Adipocyte (in vitro differentiated cells): ENCODE results near the gene LRRFIP1.
A peak's percentile ranks its signal among the peaks of the same experiment; 100 is the strongest.

ENCODE experiments used
- DNase-seq: peaks from one replicate; pipeline ENCODE4 v3.0.0-alpha.2; 2015; ENCODE audit warnings: low read depth
- H3K27me3 ChIP-seq: replicated peaks from 2 replicates; pipeline ENCODE4 v1.7.0; 2013; ENCODE audit warnings: mild to moderate bottlenecking, low read length, moderate library complexity; ENCODE audit not compliant: control insufficient read depth, insufficient read depth
- H3K36me3 ChIP-seq: 2 replicates; pipeline ENCODE4 v1.7.0; 2013; ENCODE audit warnings: low read length, mild to moderate bottlenecking, moderate library complexity; ENCODE audit not compliant: control insufficient read depth, insufficient read depth, severe bottlenecking
- H3K4me1 ChIP-seq: 2 replicates; pipeline ENCODE4 v1.7.0; 2013; ENCODE audit warnings: mild to moderate bottlenecking, low read length, moderate library complexity; ENCODE audit not compliant: control insufficient read depth, insufficient read depth
- H3K4me3 ChIP-seq: 2 replicates; pipeline ENCODE4 v1.7.0; 2013; ENCODE audit warnings: mild to moderate bottlenecking, low read length, moderate library complexity
- H3K9ac ChIP-seq: 2 replicates; pipeline ENCODE4 v1.7.0; 2013; ENCODE audit warnings: mild to moderate bottlenecking, low read length, moderate library complexity
- H3K9me3 ChIP-seq: 2 replicates; pipeline ENCODE4 v1.7.0; 2013; ENCODE audit warnings: mild to moderate bottlenecking, low read length, moderate library complexity; ENCODE audit not compliant: control insufficient read depth

Gene LRRFIP1

GRCh38 chr2:237695201-237695780 lies 67.9 kb downstream of the LRRFIP1 start:
- no peaks in the 10 kb centered on the region for H3K9me3 ChIP-seq
- peaks cover 42% of the 10 kb centered on the region for H3K4me1 ChIP-seq
- peak overlapping the region; percentile 28 for H3K4me3 ChIP-seq
- no peaks in the 10 kb centered on the region for H3K36me3 ChIP-seq
- no peak overlapping the region for H3K9ac ChIP-seq
- DNase-seq: peak; percentile 91
- no peaks in the 10 kb centered on the region for H3K27me3 ChIP-seq

- Histone ChIP-seq H3K9me3 (no peaks in the 10 kb centered on the region), H3K4me1 (peaks cover 54% of the 10 kb centered on the region), H3K4me3 (no peak overlapping the region), H3K9ac (no peak overlapping the region), H3K36me3 (no peaks in the 10 kb centered on the region), H3K27me3 (no peaks in the 10 kb centered on the region)
- DNase-seq: no peak
Measured at GRCh38 chr2:237696461-237696860, 69.1 kb downstream of the LRRFIP1 start.

- no peak overlapping the region for H3K4me3 ChIP-seq
- peaks cover 64% of the 10 kb centered on the region for H3K4me1 ChIP-seq
- no peak overlapping the region for H3K9ac ChIP-seq
- H3K27me3 ChIP-seq: no peaks in the 10 kb centered on the region
- no peaks in the 10 kb centered on the region for H3K36me3 ChIP-seq
- H3K9me3 ChIP-seq: no peaks in the 10 kb centered on the region
- DNase-seq: no peak
Measured at GRCh38 chr2:237697586-237698357, 70.4 kb downstream of the LRRFIP1 start.

DNA sequence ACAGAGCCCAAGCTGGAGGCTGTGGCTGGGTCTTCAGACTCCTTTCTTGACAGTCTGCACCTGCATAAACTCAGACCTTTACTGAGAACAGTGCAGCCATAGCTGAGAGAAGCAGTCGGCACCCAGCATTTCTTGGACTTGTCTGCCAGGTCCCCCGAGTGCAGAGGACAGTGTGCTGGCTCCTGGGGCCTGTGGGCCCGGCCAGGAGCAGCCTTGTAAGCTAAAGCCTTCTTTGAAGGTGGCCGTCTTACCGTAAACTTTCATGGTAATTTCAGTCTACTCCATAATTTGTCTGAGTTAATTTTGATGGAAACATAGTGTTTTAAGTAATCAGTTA lies 70.9 kb downstream of the LRRFIP1 start:
- Histone ChIP-seq H3K9ac (no peak overlapping the region), H3K36me3 (no peaks in the 10 kb centered on the region), H3K4me3 (no peak overlapping the region), H3K27me3 (no peaks in the 10 kb centered on the region), H3K9me3 (no peaks in the 10 kb centered on the region), H3K4me1 (peaks cover 64% of the 10 kb centered on the region)
- no peak for DNase-seq

DNA sequence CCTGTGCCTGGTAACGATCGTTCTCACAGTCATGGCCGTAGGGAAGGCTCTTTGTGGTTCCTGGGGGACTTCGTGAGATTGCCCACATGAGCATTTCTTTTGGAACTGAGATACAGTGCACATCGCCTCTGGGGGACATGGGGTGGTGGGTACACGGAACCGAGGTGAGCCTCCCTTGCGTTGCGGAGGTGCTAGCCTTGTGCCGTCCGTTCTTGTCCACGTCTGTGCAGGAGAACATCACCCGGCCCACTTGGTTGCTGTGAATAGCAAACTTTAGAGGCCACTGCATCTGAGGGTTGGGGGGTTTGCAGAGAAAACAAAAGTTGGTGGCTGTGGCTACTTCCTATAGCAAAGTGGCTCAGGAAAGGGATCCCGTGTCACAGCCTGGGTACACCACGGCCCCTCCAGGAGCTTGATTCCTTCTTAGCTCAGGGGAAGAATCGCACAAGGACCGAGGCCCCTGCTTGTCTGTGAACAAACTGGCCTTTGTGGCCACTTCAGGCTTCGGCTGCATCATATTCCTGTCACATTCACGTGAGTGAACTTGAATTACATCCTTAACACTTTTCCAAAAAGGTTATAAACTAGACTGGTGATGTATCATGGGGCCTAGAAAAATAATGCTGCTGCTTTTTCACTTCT lies 72.6 kb downstream of the LRRFIP1 start:
- Histone ChIP-seq H3K4me3 (no peak overlapping the region), H3K36me3 (no peaks in the 10 kb centered on the region), H3K27me3 (no peaks in the 10 kb centered on the region), H3K9me3 (no peaks in the 10 kb centered on the region), H3K4me1 (peaks cover 62% of the 10 kb centered on the region), H3K9ac (peak overlapping the region; percentile 47)
- DNase-seq: no peak

DNA sequence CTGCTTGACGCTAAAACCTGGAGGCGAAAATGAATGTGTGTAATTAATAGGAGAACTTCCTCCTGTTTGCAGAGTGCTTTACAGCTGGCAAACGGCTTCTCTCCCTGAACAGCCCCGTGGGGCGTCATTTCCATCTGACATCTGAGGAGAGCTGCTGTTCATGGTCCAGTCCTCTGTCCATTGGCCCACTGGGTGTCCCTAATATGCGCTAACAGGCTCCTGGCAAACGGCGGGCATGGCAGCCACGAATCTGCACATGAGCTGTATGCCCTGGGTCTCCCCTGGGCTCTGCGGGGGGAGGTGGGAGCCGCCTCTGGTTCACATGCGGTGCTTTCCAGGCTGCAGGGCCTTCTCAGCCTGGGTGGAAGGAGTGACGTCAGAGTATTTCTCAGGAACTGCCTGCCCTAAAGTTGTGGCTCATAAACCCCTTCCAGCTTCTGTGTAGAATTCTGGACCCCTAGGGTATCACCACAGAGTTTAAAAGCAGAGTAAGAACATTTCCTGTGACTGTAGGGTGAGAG lies 73.2 kb downstream of the LRRFIP1 start:
- Histone ChIP-seq H3K4me1 (peaks cover 56% of the 10 kb centered on the region), H3K9me3 (no peaks in the 10 kb centered on the region), H3K36me3 (no peaks in the 10 kb centered on the region), H3K27me3 (no peaks in the 10 kb centered on the region), H3K9ac (peak overlapping the region; percentile 47), H3K4me3 (no peak overlapping the region)
- DNase-seq: peak; percentile 71

- Histone ChIP-seq H3K27me3 (no peaks in the 10 kb centered on the region), H3K9ac (peak overlapping the region; percentile 57), H3K4me1 (peaks cover 51% of the 10 kb centered on the region), H3K9me3 (no peaks in the 10 kb centered on the region), H3K36me3 (no peaks in the 10 kb centered on the region), H3K4me3 (no peak overlapping the region)
- DNase-seq: no peak
Measured at GRCh38 chr2:237701033-237701858, 73.9 kb downstream of the LRRFIP1 start.

DNA sequence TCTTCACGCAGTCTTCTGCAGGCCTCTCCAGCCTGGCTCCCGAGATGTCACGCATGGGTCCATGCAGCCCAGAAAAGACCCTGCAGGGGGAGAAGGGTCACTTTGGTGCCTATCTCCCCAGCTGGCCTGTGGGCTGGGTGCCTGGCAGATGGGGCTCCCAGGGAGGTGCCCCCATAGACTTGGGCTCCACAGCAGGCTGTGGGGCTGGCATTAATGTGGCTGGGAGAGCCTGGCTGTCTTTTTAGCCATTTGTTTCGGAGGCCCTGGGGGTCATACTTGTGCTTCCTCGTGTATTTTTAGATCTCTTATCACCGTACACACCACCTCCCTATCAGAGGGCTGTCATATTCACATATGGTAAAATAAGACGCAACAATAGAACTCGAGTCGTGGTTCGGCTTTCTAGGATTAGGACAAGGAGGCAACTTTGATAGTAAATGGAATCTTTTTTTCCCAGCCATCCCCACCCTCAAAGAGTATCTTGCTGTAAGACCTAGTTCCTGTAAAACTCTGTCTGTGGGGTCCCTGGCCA lies 74.5 kb downstream of the LRRFIP1 start:
- DNase-seq: no peak
- peaks cover 47% of the 10 kb centered on the region for H3K4me1 ChIP-seq
- no peaks in the 10 kb centered on the region for H3K36me3 ChIP-seq
- no peaks in the 10 kb centered on the region for H3K27me3 ChIP-seq
- peak overlapping the region; percentile 57 for H3K9ac ChIP-seq
- no peaks in the 10 kb centered on the region for H3K9me3 ChIP-seq
- peak overlapping the region; percentile 44 for H3K4me3 ChIP-seq

- peak overlapping the region; percentile 44 for H3K4me3 ChIP-seq
- peak; percentile 73 for DNase-seq
- H3K4me1 ChIP-seq: peaks cover 50% of the 10 kb centered on the region
- no peaks in the 10 kb centered on the region for H3K27me3 ChIP-seq
- H3K9me3 ChIP-seq: no peaks in the 10 kb centered on the region
- peak overlapping the region; percentile 74 for H3K9ac ChIP-seq
- no peaks in the 10 kb centered on the region for H3K36me3 ChIP-seq
Measured at GRCh38 chr2:237702441-237703391, 75.3 kb downstream of the LRRFIP1 start.
